ENCODE data around the gene PTH1R. TPM values are rescaled to one million over a fixed set of nuclear protein-coding genes. Genes with fewer than 3 reads are reported as not detected.

Gene PTH1R
- total RNA-seq, 1 experiment from 2014 or later: not detected

DNA sequence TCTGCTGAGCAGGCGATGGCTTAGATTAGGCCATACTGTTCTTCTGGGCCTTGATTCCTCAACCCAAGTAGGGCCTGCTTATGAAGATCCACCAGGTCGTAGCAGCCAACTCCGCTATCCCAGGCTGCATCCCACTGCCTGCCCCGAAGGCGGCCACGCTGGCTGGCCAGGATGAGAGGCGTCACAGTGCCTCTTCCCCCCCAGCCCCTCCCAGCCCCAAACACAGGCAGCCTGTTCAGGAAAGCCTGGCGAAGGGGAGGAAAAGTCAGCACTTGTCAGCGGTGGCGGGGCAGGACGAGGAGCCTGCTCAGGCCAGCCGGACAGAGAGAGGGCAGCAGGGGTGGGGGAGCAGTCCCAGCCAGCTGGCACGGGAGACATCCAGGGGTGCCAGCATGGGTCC lies 11.2 kb downstream of the PTH1R start:
- no TSS peak for BruUV-seq (replicated peaks)
- no peaks in the 10 kb centered on the region for H3K9me3 Mint-ChIP-seq (ENCODE audit: low read depth, unreplicated experiment)
- TF ChIP-seq, protein P1, sequence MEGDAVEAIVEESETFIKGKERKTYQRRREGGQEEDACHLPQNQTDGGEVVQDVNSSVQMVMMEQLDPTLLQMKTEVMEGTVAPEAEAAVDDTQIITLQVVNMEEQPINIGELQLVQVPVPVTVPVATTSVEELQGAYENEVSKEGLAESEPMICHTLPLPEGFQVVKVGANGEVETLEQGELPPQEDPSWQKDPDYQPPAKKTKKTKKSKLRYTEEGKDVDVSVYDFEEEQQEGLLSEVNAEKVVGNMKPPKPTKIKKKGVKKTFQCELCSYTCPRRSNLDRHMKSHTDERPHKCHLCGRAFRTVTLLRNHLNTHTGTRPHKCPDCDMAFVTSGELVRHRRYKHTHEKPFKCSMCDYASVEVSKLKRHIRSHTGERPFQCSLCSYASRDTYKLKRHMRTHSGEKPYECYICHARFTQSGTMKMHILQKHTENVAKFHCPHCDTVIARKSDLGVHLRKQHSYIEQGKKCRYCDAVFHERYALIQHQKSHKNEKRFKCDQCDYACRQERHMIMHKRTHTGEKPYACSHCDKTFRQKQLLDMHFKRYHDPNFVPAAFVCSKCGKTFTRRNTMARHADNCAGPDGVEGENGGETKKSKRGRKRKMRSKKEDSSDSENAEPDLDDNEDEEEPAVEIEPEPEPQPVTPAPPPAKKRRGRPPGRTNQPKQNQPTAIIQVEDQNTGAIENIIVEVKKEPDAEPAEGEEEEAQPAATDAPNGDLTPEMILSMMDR (IDR thresholded peaks at IDR 0.05; ENCODE audit: unreplicated experiment): no peak
- H3K27me3 Mint-ChIP-seq (ENCODE audit: unreplicated experiment): peaks cover 44% of the 10 kb centered on the region
- CTCF ChIA-PET: no interaction called here
- H3K4me1 Mint-ChIP-seq (ENCODE audit: low read depth, unreplicated experiment): peaks cover 11% of the 10 kb centered on the region
- peaks cover 9% of the 10 kb centered on the region for H3K36me3 Mint-ChIP-seq (ENCODE audit: insufficient read depth, unreplicated experiment)
- DNase-seq: no peak
- H3K27ac Mint-ChIP-seq (ENCODE audit: unreplicated experiment): no peak overlapping the region
- no peak overlapping the region for H3K4me3 Mint-ChIP-seq (ENCODE audit: low read depth, unreplicated experiment)
- intact Hi-C loops (cut with micrococcal nuclease; ENCODE audit: unreplicated experiment): no loop called here

DNA sequence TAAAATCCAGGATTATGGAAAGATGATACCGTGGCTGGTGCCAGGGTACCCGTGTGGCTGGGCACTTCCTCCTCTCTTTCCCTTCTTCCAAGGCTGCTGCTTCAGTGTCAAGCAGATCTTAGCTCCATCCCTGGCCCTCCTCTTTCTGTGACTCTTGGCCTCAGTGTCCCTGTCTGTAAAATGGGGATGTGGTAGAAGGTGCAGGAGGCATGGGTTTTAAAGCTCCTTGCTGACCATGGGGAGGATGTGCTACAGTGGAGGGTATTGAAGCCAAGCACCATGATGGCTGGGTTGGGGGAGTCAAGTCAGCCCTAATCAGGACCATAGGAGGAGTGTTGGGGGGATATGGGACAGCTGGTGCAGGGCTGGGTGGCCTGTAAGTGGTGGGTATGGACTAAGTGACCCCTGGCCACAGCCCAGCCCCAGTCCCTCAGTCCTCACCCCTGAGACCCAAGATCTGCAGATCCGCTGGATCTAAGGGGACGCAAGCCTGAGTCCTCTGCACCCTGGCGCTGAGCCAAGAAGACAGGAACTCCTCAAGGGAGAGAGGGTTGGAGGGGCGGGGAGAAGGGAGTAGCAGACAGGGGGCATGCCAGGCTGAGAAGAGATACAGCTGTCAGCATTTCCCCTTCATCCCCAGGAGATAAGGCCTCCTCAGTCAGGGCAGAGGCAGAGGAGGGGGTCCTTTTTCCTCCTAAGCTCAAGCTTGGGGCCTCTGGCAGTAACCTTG lies 12.0 kb downstream of the PTH1R start:
- H3K4me1 Mint-ChIP-seq (ENCODE audit: low read depth, unreplicated experiment): peaks cover 11% of the 10 kb centered on the region
- intact Hi-C loops (cut with micrococcal nuclease; ENCODE audit: unreplicated experiment): no loop called here
- CTCF ChIA-PET: no interaction called here
- TF ChIP-seq, protein P1 (IDR thresholded peaks at IDR 0.05; ENCODE audit: unreplicated experiment): no peak
- DNase-seq: no peak
- no peak overlapping the region for H3K4me3 Mint-ChIP-seq (ENCODE audit: low read depth, unreplicated experiment)
- H3K27me3 Mint-ChIP-seq (ENCODE audit: unreplicated experiment): peaks cover 36% of the 10 kb centered on the region
- BruUV-seq (replicated peaks): no TSS peak
- peaks cover 9% of the 10 kb centered on the region for H3K36me3 Mint-ChIP-seq (ENCODE audit: insufficient read depth, unreplicated experiment)
- H3K27ac Mint-ChIP-seq (ENCODE audit: unreplicated experiment): no peak overlapping the region
- no peaks in the 10 kb centered on the region for H3K9me3 Mint-ChIP-seq (ENCODE audit: low read depth, unreplicated experiment)

DNA sequence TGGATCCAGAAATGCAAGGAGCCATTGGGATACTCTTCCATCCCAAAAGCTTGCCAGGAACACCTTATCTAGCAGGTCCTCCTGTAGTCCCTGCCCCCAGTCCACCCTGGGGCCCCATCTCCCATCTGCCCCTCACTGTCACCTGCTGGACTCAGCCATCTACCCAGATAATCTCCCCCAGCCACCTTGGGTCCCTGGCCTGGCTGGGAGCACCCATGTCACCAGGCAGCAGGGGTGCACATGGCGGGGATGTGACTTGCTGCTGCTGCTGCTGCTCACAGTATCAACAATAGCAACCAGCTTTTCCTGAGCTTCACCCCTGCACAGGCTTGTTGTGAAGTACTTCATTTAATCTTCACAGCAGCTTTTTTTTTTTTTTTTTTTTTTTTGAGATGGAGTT lies 12.6 kb downstream of the PTH1R start:
- TF ChIP-seq, protein P1 (IDR thresholded peaks at IDR 0.05; ENCODE audit: unreplicated experiment): no peak
- no peaks in the 10 kb centered on the region for H3K9me3 Mint-ChIP-seq (ENCODE audit: low read depth, unreplicated experiment)
- BruUV-seq (replicated peaks): no TSS peak
- CTCF ChIA-PET: no interaction called here
- peaks cover 11% of the 10 kb centered on the region for H3K4me1 Mint-ChIP-seq (ENCODE audit: low read depth, unreplicated experiment)
- peaks cover 9% of the 10 kb centered on the region for H3K36me3 Mint-ChIP-seq (ENCODE audit: insufficient read depth, unreplicated experiment)
- DNase-seq: no peak
- intact Hi-C loops (cut with micrococcal nuclease; ENCODE audit: unreplicated experiment): no loop called here
- H3K27me3 Mint-ChIP-seq (ENCODE audit: unreplicated experiment): peaks cover 30% of the 10 kb centered on the region
- H3K4me3 Mint-ChIP-seq (ENCODE audit: low read depth, unreplicated experiment): no peak overlapping the region
- no peak overlapping the region for H3K27ac Mint-ChIP-seq (ENCODE audit: unreplicated experiment)

DNA sequence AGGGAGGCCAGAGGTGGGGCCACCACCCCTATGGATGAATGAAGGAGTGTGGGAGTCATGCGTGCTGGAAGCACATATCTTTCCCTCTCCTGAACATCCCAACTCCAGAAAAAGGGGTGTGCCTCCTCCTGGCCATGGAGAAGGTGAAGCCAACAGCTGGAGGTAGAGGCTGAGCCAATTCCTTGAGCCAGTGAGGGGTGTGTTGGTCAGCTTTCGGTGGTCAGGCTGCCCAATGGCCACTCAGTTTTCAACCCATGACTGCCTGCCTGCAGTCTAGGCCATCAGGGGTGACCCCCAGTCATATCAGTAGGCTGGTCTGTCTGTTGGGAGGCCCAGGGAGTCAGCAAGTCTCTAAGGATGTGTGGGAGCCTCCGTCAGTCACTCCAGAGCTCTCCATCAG lies 13.6 kb downstream of the PTH1R start:
- TF ChIP-seq, protein P1 (IDR thresholded peaks at IDR 0.05; ENCODE audit: unreplicated experiment): no peak
- Mint-ChIP-seq H3K4me1 (ENCODE audit: low read depth, unreplicated experiment) (peaks cover 11% of the 10 kb centered on the region), H3K27ac (ENCODE audit: unreplicated experiment) (no peak overlapping the region), H3K27me3 (ENCODE audit: unreplicated experiment) (peaks cover 20% of the 10 kb centered on the region), H3K4me3 (ENCODE audit: low read depth, unreplicated experiment) (peak overlapping the region; percentile 68), H3K9me3 (ENCODE audit: low read depth, unreplicated experiment) (no peaks in the 10 kb centered on the region), H3K36me3 (ENCODE audit: insufficient read depth, unreplicated experiment) (peaks cover 9% of the 10 kb centered on the region)
- CTCF ChIA-PET: no interaction called here
- no peak for DNase-seq
- intact Hi-C loops (cut with micrococcal nuclease; ENCODE audit: unreplicated experiment): no loop called here
- no TSS peak for BruUV-seq (replicated peaks)
